ENCODE data around the gene MYPN.
A peak's percentile ranks its signal among the peaks of the same experiment; 100 is the strongest.
"Not testable (repeated sequence)": the region's sequence is repeated elsewhere in the genome, so short reads cannot be mapped to it uniquely, and the experiment has no call there.

The MYPN gene

DNA sequence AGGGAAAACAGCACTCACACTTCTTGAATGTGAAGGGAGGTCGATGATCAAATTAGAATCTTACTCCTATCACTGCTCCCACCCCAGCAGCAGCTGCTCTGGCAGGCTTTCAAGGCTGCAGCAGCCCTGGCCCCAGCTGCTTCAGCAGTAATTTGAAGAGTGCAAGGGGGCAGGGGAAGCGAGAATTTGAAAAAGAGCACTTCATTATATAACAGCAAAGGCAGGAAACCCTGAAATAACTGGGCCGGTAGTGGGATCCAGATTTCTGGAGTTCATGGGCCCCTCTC lies 44.9 kb downstream of the MYPN start:
- Histone ChIP-seq H4K20me1 (ENCODE audit: insufficient read depth, low read length) (no peaks in the 10 kb centered on the region), H3K9ac (ENCODE audit: low read length) (no peak overlapping the region), H2AFZ (ENCODE audit: low read length) (no peak overlapping the region), H3K79me2 (ENCODE audit: insufficient read depth, low read length) (no peaks in the 10 kb centered on the region), H3K9me3 (ENCODE audit: low read length) (no peaks in the 10 kb centered on the region), H3K27ac (ENCODE audit: low read depth, low read length, poor library complexity, severe bottlenecking) (no peak overlapping the region), H3F3A (ENCODE audit: insufficient read depth, low read length) (no peaks in the 10 kb centered on the region), H3K4me2 (ENCODE audit: low read length) (no peak overlapping the region), H3K4me1 (ENCODE audit: insufficient read depth, low read length, severe bottlenecking) (peaks cover 10% of the 10 kb centered on the region), H3K4me3 (ENCODE audit: low read depth, low read length, poor library complexity, severe bottlenecking) (no peak overlapping the region), H3K36me3 (ENCODE audit: insufficient read depth, low read length) (no peaks in the 10 kb centered on the region), H3K9me2 (ENCODE audit: low read depth, low read length) (no peaks in the 10 kb centered on the region), H3K27me3 (ENCODE audit: insufficient read depth, low read length) (no peaks in the 10 kb centered on the region)
- TF ChIP-seq EZH2 (IDR thresholded peaks at IDR 0.05; ENCODE audit: borderline replicate concordance, low read length), result no peak
- TF ChIP-seq, protein P1, sequence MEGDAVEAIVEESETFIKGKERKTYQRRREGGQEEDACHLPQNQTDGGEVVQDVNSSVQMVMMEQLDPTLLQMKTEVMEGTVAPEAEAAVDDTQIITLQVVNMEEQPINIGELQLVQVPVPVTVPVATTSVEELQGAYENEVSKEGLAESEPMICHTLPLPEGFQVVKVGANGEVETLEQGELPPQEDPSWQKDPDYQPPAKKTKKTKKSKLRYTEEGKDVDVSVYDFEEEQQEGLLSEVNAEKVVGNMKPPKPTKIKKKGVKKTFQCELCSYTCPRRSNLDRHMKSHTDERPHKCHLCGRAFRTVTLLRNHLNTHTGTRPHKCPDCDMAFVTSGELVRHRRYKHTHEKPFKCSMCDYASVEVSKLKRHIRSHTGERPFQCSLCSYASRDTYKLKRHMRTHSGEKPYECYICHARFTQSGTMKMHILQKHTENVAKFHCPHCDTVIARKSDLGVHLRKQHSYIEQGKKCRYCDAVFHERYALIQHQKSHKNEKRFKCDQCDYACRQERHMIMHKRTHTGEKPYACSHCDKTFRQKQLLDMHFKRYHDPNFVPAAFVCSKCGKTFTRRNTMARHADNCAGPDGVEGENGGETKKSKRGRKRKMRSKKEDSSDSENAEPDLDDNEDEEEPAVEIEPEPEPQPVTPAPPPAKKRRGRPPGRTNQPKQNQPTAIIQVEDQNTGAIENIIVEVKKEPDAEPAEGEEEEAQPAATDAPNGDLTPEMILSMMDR (IDR thresholded peaks at IDR 0.05; ENCODE audit: low read length), result no peak

DNA sequence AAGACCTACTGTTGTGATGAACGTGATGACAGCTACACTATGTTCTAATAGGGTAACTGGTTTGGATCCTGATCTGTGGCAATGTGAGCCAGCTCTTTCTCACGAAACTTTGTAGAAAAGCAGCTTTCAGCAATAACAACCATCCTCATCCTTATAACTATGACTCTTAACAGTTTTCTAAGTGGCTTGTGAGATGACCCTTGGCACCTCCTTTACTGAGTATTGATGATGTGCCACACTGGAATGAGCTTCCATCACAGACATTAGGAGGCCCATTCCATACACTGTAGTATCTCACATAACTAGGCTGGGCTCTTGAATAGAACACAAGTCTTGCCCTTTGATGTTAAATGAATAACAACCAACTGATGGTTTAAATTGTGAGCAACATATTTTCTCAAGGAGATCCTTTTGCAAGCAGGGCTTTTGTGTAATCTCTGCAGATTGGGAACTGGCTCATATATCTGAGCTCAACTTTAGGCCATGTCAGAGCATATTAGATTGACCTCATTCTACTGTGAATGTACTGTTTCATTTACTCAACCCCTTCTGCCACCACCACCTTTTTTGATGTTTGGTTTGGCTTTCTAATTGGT lies 46.4 kb downstream of the MYPN start:
- H3K9me2 ChIP-seq (ENCODE audit: low read depth, low read length), result no peaks in the 10 kb centered on the region
- H3K4me2 ChIP-seq (ENCODE audit: low read length), result no peak overlapping the region
- no peak overlapping the region for H3K4me3 ChIP-seq (ENCODE audit: low read depth, low read length, poor library complexity, severe bottlenecking)
- no peaks in the 10 kb centered on the region for H3K9me3 ChIP-seq (ENCODE audit: low read length)
- H3K9ac ChIP-seq (ENCODE audit: low read length), result no peak overlapping the region
- H3K36me3 ChIP-seq (ENCODE audit: insufficient read depth, low read length), result no peaks in the 10 kb centered on the region
- peaks cover 10% of the 10 kb centered on the region for H3K4me1 ChIP-seq (ENCODE audit: insufficient read depth, low read length, severe bottlenecking)
- no peaks in the 10 kb centered on the region for H3F3A ChIP-seq (ENCODE audit: insufficient read depth, low read length)
- H3K79me2 ChIP-seq (ENCODE audit: insufficient read depth, low read length), result no peaks in the 10 kb centered on the region
- no peaks in the 10 kb centered on the region for H3K27me3 ChIP-seq (ENCODE audit: insufficient read depth, low read length)
- no peaks in the 10 kb centered on the region for H4K20me1 ChIP-seq (ENCODE audit: insufficient read depth, low read length)
- TF ChIP-seq, protein P1 (IDR thresholded peaks at IDR 0.05; ENCODE audit: low read length), result no peak
- TF ChIP-seq EZH2 (IDR thresholded peaks at IDR 0.05; ENCODE audit: borderline replicate concordance, low read length), result no peak
- no peak overlapping the region for H3K27ac ChIP-seq (ENCODE audit: low read depth, low read length, poor library complexity, severe bottlenecking)
- H2AFZ ChIP-seq (ENCODE audit: low read length), result no peak overlapping the region

DNA sequence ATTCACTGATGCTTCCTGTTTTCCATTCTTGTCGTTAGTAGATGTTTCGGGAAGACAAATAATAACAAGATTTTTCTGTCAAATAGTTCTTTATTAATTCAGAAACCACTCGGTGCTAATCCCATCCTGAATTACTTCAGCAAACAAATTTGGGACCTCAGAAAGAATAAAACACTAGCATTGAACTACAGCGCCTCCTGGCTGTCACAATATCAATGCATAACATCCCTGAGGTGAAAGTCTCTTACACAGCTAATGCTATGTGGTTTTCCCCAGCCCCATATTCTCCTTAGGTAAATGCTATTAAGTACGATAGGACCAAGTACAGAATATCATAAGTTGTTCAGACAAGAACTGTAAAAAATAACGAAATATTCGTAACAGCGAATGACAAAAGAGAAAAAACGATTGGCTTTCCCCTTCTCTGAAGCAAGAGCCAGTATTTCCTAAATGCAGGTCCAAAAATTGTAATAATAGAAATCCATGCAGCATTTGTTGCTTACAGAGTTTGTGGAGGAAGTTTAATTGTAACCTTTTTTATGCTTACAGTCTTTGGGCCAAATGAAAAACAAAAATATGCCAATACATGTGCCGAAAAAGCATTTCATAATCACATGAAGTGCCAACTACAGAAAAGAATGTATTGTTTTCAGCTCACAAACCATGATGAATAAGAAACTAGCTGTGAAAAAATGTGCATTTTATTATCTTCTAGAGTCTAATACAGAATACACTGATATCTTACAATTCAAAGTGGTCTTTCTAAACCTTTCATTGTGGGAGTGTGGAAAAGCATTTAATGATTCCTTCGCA lies 47.3 kb downstream of the MYPN start:
- no peak overlapping the region for H3K4me3 ChIP-seq (ENCODE audit: low read depth, low read length, poor library complexity, severe bottlenecking)
- no peak overlapping the region for H3K9ac ChIP-seq (ENCODE audit: low read length)
- no peak overlapping the region for H2AFZ ChIP-seq (ENCODE audit: low read length)
- no peak overlapping the region for H3K4me2 ChIP-seq (ENCODE audit: low read length)
- H3K9me3 ChIP-seq (ENCODE audit: low read length), result no peaks in the 10 kb centered on the region
- no peaks in the 10 kb centered on the region for H3F3A ChIP-seq (ENCODE audit: insufficient read depth, low read length)
- H3K27ac ChIP-seq (ENCODE audit: low read depth, low read length, poor library complexity, severe bottlenecking), result no peak overlapping the region
- no peaks in the 10 kb centered on the region for H3K27me3 ChIP-seq (ENCODE audit: insufficient read depth, low read length)
- TF ChIP-seq, protein P1 (IDR thresholded peaks at IDR 0.05; ENCODE audit: low read length), result peak; percentile 95
- TF ChIP-seq EZH2 (IDR thresholded peaks at IDR 0.05; ENCODE audit: borderline replicate concordance, low read length), result no peak
- no peaks in the 10 kb centered on the region for H4K20me1 ChIP-seq (ENCODE audit: insufficient read depth, low read length)
- H3K9me2 ChIP-seq (ENCODE audit: low read depth, low read length), result no peaks in the 10 kb centered on the region
- no peaks in the 10 kb centered on the region for H3K36me3 ChIP-seq (ENCODE audit: insufficient read depth, low read length)
- H3K4me1 ChIP-seq (ENCODE audit: insufficient read depth, low read length, severe bottlenecking), result peaks cover 10% of the 10 kb centered on the region
- no peaks in the 10 kb centered on the region for H3K79me2 ChIP-seq (ENCODE audit: insufficient read depth, low read length)

DNA sequence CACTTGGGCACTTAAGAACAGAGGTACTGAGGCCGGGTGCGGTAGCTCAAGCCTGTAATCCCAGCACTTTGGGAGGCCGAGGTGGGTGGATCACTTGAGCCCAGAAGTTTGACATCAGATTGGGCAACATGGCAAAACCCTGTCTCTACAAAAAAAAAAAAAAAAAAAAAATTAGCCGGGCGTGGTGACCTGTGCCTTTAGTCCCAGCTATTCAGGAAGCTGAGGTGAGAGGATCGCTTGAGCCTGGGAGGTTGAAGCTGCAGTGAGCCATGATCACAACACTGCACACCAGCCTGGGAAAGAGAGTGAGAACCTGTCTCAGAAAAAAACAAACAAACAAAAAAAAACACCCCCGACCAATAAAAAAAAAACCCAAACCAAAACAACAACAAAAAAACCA lies 48.2 kb downstream of the MYPN start:
- not testable (repeated sequence) for H3K9ac ChIP-seq (ENCODE audit: low read length); H2AFZ ChIP-seq (ENCODE audit: low read length); H3K4me3 ChIP-seq (ENCODE audit: low read depth, low read length, poor library complexity, severe bottlenecking)

More for the DNA sequence above, 48.2 kb downstream of the MYPN start:
- not testable (repeated sequence) for H3K79me2 ChIP-seq (ENCODE audit: insufficient read depth, low read length); H3K36me3 ChIP-seq (ENCODE audit: insufficient read depth, low read length); H3K9me3 ChIP-seq (ENCODE audit: low read length); H3F3A ChIP-seq (ENCODE audit: insufficient read depth, low read length); H3K27ac ChIP-seq (ENCODE audit: low read depth, low read length, poor library complexity, severe bottlenecking); H4K20me1 ChIP-seq (ENCODE audit: insufficient read depth, low read length); H3K9me2 ChIP-seq (ENCODE audit: low read depth, low read length); H3K4me2 ChIP-seq (ENCODE audit: low read length); H3K27me3 ChIP-seq (ENCODE audit: insufficient read depth, low read length)
- H3K4me1 ChIP-seq (ENCODE audit: insufficient read depth, low read length, severe bottlenecking), result peaks cover 10% of the 10 kb centered on the region

Data from OCI-LY1 (cell line).